Measurements from ENCODE around the gene PTCD1. TPM values are rescaled to one million over a fixed set of nuclear protein-coding genes. Genes with fewer than 3 reads are reported as not detected.
A peak's percentile ranks its signal among the peaks of the same experiment; 100 is the strongest.
"Not testable (repeated sequence)": the region's sequence is repeated elsewhere in the genome, so short reads cannot be mapped to it uniquely, and the experiment has no call there.

The PTCD1 gene
- total RNA-seq, 6 experiments from 2014 or later, result 4.5 to 8.6 (median 6.7) TPM

DNA sequence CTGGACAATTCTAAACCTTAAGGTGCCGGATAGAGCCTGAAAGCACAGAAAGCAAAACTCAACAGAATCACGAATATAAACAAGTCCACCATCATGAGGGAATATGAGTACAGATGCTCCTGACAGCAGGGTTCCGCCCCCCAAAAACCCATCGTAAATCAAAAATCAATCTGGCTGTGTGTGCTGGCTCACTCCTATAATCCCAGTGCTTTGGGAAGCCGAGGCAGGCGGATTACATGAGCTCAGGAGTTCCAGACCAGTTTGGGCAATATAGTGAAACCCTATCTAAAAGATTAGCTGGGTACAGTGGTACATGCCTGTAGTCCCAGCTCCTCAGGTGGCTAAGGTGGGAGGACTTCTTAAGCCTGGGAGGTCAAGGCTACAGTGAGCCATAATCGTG is 17.6 kb downstream of the PTCD1 start:
- H3K4me3 Mint-ChIP-seq, result no peak overlapping the region
- H3K36me3 Mint-ChIP-seq (ENCODE audit: low read depth), result peaks cover 23% of the 10 kb centered on the region
- H3K27me3 Mint-ChIP-seq (ENCODE audit: insufficient read depth), result peaks cover 3% of the 10 kb centered on the region; the same call in 1 of the 2 replicates
- H3K9me3 Mint-ChIP-seq, result no peaks in the 10 kb centered on the region
- DNase-seq, result no peak
- H3K27ac Mint-ChIP-seq, result no peak overlapping the region
- TF ChIP-seq, protein P1, sequence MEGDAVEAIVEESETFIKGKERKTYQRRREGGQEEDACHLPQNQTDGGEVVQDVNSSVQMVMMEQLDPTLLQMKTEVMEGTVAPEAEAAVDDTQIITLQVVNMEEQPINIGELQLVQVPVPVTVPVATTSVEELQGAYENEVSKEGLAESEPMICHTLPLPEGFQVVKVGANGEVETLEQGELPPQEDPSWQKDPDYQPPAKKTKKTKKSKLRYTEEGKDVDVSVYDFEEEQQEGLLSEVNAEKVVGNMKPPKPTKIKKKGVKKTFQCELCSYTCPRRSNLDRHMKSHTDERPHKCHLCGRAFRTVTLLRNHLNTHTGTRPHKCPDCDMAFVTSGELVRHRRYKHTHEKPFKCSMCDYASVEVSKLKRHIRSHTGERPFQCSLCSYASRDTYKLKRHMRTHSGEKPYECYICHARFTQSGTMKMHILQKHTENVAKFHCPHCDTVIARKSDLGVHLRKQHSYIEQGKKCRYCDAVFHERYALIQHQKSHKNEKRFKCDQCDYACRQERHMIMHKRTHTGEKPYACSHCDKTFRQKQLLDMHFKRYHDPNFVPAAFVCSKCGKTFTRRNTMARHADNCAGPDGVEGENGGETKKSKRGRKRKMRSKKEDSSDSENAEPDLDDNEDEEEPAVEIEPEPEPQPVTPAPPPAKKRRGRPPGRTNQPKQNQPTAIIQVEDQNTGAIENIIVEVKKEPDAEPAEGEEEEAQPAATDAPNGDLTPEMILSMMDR (IDR thresholded peaks at IDR 0.05), result no peak
- no peaks in the 10 kb centered on the region for H3K4me1 Mint-ChIP-seq (ENCODE audit: low read depth)

DNA sequence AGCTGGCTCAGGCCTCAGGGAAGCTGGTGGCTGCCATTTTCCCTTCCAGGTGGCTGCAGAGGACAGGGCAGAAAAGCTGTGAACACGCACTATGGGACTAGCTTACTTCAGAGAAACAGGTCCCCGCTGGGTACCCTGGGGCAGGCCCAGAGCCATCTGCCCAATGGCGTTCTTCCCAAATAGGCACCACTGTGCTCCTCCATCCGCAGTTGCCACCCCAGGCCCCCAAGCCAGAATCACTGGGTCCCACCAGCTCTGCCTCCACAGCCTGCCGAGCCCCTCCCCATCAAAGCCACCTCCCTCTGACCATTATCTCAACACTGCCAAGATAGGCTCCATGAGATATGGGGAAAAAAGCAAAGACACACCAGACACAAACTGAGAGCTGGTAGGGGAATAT is 18.4 kb downstream of the PTCD1 start:
- TF ChIP-seq, protein P1 (IDR thresholded peaks at IDR 0.05), result no peak
- Mint-ChIP-seq H3K27me3 (ENCODE audit: insufficient read depth) (peaks cover 3% of the 10 kb centered on the region; the same call in 1 of the 2 replicates), H3K4me1 (ENCODE audit: low read depth) (no peaks in the 10 kb centered on the region), H3K9me3 (no peaks in the 10 kb centered on the region), H3K36me3 (ENCODE audit: low read depth) (peaks cover 26% of the 10 kb centered on the region), H3K4me3 (no peak overlapping the region), H3K27ac (no peak overlapping the region)
- DNase-seq, result no peak

- H3K4me3 Mint-ChIP-seq, result no peak overlapping the region
- peaks cover 28% of the 10 kb centered on the region for H3K36me3 Mint-ChIP-seq (ENCODE audit: low read depth)
- no peak overlapping the region for H3K27ac Mint-ChIP-seq
- H3K9me3 Mint-ChIP-seq, result no peaks in the 10 kb centered on the region
- no peak for DNase-seq
- H3K4me1 Mint-ChIP-seq (ENCODE audit: low read depth), result no peaks in the 10 kb centered on the region
- H3K27me3 Mint-ChIP-seq (ENCODE audit: insufficient read depth), result peaks cover 3% of the 10 kb centered on the region; the same call in 1 of the 2 replicates
- TF ChIP-seq, protein P1 (IDR thresholded peaks at IDR 0.05), result no peak
Measured at GRCh38 chr7:99419323-99420021, 19.1 kb downstream of the PTCD1 start.

GRCh38 chr7:99418260-99418659 is 20.3 kb downstream of the PTCD1 start:
- no peak overlapping the region for H3K4me3 Mint-ChIP-seq
- H3K9me3 Mint-ChIP-seq, result no peaks in the 10 kb centered on the region
- H3K27me3 Mint-ChIP-seq (ENCODE audit: insufficient read depth), result peaks cover 3% of the 10 kb centered on the region; the same call in 1 of the 2 replicates
- no peak for DNase-seq
- H3K4me1 Mint-ChIP-seq (ENCODE audit: low read depth), result no peaks in the 10 kb centered on the region
- H3K27ac Mint-ChIP-seq, result no peak overlapping the region
- TF ChIP-seq, protein P1 (IDR thresholded peaks at IDR 0.05), result no peak
- peaks cover 28% of the 10 kb centered on the region for H3K36me3 Mint-ChIP-seq (ENCODE audit: low read depth)

- peak; percentile 71 for DNase-seq
- H3K4me3 Mint-ChIP-seq; H3K27ac Mint-ChIP-seq; H3K4me1 Mint-ChIP-seq (ENCODE audit: low read depth); H3K9me3 Mint-ChIP-seq; H3K27me3 Mint-ChIP-seq (ENCODE audit: insufficient read depth): not testable (repeated sequence)
- peaks cover 48% of the 10 kb centered on the region for H3K36me3 Mint-ChIP-seq (ENCODE audit: low read depth)
- TF ChIP-seq, protein P1 (IDR thresholded peaks at IDR 0.05), result peak; percentile 80
Measured at GRCh38 chr7:99415513-99416127, 23.0 kb downstream of the PTCD1 start.
